HT-29 (cell line): Measurements from ENCODE around the gene PILRA. TPM values are rescaled to one million over a fixed set of nuclear protein-coding genes. Genes with fewer than 3 reads are reported as not detected.
"Not testable (repeated sequence)": the region's sequence is repeated elsewhere in the genome, so short reads cannot be mapped to it uniquely, and the experiment has no call there.

Source experiments
- DNase-seq: peaks from one replicate; pipeline ENCODE4 v3.0.0-alpha.2; 2015; ENCODE audit warnings: low spot score
- total RNA-seq: library from RNA; depleted of rRNA; stranded (reverse); fragments of >200 nt; shearing (Covaris generic); gene quantifications from 2 replicates; pipeline ENCODE4 v1.2.3, GENCODE V29; 2014

The PILRA gene
- total RNA-seq, 1 experiment from 2014 or later: 2.1 TPM

GRCh38 chr7:100378114-100378755, 4.9 kb downstream of the PILRA start:
- DNase-seq: no peak

DNA sequence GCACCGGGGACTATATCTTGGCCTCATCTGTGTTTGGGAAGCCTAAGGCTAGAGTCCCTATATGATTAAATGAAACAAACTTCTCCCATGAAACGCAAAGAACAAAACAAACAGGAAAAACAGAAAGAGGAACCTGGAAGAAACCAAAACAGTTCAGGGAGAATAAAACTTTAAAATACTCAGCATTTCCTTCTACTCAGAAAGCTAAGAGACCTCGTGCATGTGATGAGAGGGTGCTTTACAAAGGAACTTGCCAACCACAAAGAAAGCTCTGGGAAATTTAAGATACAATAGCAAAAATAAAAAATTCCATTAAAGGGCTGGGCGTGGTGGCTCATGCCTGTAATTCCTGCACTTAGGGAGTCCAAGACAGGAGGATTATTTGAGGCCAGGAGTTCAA, 6.9 kb downstream of the PILRA start:
- DNase-seq: no peak

DNA sequence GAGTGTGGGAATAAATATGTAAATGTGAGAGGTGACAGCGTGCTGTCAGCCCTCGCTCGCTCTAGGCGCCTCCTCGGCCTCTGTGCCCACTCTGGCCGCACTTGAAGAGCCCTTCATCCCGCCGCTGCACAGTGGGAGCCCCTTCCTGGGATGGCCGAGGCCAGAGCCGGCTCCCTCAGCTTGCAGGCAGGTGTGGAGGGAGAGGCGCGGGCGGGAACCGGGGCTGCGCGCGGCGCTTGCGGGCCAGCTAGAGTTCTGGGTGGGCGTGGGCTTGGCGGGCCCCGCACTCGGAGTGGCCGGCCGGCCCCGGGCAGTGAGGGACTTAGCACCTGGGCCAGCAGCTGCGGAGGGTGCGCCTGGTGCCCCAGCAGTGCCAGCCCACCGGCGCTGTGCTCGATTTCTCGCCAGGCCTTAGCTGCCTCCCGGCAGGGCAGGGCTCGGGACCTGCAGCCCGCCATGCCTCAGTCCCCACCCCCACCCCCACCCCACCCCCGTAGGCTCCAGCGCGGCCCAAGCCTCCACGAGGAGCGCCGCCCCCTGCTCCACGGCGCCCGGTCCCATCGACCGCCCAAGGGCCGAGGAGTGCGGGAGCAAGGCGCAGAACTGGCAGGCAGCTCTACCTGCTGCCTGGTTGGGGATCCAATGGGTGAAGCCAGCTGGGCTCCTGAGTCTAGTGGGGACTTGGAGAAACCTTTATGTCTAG, 8.4 kb downstream of the PILRA start:
- DNase-seq: not testable (repeated sequence)

DNA sequence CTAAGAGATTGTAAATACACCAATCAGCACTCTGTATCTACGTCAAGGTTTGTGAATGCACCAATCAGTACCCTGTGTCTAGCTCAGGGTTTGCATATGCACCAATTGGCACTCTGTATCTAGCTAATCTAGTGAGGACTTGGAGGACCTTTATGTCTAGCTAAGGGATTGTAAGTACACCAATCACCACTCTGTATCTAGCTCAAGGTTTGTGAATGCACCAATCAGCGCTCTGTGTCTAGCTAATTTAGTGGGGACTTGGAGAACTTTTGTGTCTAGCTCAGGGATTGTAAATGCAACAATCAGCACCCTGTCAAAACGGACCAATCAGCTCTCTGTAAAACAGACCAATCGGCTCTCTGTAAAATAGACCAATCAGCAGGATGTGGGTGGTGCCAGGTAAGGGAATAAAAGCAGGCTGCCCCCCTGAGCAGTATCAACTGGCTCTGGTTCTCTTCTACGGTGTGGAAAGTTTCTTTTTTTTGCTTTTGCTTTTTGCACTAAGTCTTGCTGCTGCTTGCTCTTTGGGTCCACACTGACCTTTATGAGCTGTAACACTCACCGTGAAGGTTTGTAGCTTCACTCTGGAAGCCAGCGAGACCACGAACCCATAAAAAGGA, 9.1 kb downstream of the PILRA start:
- DNase-seq: not testable (repeated sequence)

GRCh38 chr7:100384628-100385294, 11.5 kb downstream of the PILRA start:
- DNase-seq: no peak

GRCh38 chr7:100386940-100387339, 13.7 kb downstream of the PILRA start:
- no peak for DNase-seq

DNA sequence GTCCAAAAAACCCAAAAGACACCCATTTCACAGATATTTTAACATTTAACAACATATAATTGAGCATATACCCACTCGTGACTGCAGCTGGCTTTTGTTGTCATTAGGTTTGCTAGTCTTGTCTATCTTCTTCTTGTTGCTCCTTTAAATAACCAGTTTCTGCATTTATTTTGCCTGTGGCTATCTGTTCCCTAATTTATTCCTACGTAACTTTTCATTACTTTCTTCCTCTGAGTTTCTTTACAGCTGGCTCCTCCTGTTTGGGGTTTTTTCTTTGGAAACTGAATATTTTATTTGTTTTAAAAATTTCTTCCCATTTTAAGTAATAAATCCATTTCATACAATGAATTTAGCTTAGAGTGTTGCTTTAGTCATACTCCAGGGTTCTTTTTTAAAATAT, 14.4 kb downstream of the PILRA start:
- DNase-seq: no peak

DNA sequence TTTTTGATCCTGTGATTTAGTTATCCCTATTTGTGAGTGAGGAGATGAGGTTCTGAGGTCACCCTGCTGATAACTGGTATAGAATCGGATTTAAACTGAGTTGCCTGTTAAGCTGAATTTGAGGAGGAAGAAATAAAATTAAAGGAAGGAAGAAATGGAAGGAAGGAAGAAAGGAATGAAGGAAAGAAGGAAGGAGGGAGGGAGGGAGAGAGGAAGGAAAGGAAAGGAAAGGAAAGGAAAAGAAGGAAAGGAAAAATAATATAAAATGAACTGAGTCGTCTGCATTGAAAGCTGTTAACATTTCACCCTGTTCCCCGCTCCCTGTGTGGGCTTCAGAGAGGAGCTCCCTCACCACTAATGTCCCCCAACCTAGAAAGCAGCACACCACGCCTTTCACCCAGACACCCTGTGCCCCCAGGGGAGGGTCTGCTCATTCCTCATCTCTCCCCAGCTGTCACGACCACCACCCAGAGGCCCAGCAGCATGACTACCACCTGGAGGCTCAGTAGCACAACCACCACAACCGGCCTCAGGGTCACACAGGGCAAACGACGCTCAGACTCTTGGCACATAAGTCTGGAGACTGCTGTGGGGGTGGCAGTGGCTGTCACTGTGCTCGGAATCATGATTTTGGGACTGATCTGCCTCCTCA, 16.3 kb downstream of the PILRA start:
- DNase-seq: no peak

DNA sequence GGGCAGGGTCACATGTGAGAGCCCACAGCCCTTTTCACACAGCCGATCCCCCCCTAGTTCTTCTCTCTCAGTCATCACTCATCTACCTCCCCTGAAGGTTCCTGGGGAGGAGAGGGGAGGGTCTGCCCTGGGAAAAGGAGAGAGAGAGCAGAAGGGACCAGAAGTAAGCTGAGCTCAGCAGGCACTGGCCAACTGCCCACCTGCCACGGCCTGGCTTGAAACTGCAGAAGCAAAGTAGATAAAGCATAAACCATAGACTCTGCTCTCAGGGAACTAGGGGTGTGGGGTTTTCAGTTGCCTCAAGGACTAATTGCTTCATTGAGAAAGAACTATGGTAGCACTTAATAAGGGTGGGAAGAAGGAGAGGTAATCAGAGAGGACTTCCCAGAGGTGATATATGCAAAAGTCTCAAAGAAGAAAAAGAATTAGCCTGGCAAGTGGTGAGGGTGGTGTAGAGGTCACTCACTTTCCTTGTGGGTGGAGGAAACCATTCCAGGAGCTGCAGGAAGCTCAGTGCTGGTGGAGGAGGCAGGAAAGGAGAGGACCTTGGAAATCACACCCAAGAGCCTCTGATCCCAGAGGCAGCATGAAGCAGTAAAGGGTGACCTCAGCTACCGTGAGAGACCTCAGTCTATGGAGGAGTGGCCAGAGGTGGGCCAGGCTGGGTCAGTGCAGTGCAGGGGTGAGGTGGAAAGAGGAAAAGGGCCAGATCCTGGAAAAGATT, 17.2 kb downstream of the PILRA start:
- no peak for DNase-seq

GRCh38 chr7:100393233-100393905, 20.1 kb downstream of the PILRA start:
- DNase-seq: no peak

DNA sequence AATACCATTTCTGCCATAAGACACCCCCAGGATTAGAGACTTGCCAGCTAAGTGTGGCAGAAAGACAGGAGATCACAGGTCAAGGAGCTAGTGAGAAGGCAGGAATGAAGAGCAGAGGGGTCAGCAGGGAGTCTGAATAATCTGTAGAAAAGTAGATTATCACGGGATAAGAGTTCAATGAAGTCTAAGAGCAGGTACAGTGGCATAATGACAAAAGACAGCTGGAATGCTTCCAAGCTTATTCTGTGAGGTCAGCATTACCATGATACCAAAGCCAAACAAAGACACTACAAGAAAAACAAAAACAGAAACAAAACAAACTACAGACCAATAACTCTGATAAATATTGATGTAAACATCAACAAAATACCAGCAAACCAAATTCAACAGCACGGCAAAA, 20.8 kb downstream of the PILRA start:
- DNase-seq: no peak

- DNase-seq: no peak
Observed at GRCh38 chr7:100396421-100396982, 23.2 kb downstream of the PILRA start.

DNA sequence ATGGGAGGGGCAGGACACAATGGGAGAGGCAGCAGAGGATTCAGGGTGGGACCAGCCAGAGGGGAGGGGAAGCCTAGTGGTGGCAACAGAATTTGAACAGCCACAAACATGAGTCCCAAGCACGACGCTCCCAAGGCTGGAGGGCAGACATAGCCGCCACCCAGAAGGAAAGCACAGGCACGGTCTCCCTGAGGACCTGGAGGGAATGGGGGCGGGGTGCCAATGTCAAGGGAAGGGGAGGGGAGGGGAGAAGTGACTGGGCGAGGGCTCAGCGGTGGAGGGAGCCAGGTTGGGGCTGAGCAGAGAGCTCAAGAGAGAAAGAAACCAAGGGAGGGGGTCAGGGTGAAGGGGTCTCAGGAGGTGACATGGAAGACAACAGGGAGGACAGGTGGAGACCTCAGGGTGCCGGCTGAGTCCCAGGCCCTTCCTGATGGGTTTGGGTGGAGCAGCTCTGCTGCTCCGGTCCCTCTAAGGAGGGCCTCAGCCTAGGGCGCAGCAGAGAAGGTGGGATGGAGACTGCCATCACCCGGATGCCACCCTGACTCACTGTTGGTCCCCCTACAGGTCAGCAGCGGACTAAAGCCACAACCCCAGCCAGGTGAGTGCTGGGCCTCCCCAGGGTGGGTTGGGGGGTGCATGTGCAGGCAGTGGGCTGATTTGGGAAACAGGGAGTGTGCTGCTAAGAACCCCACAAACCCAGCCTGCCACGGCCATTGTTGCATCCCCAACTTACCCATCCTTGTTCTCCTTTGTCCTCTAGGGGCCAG, 24.2 kb downstream of the PILRA start:
- DNase-seq: no peak

- no peak for DNase-seq
Observed at GRCh38 chr7:100398239-100398638, 25.0 kb downstream of the PILRA start.

DNA sequence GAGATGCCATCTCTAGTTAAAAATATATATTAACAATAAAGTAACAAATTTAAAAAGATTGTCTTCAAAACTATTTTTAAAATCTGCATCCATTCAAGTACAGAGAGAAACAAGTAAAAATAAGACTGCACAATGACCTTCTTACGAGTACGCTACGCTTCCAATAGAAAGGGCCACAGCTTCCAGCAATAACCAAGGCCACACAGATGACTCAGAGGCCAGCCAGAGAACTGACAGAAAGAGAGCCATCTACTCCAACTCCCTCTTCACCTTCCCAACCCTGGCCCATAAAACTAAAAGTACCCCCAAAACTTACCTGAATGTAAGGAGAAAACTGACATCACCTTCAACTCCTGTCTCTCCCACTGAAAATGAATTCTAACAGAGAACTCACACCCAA, 26.8 kb downstream of the PILRA start:
- DNase-seq: no peak

GRCh38 chr7:100400656-100401055, 27.4 kb downstream of the PILRA start:
- DNase-seq: peak; percentile 42

DNA sequence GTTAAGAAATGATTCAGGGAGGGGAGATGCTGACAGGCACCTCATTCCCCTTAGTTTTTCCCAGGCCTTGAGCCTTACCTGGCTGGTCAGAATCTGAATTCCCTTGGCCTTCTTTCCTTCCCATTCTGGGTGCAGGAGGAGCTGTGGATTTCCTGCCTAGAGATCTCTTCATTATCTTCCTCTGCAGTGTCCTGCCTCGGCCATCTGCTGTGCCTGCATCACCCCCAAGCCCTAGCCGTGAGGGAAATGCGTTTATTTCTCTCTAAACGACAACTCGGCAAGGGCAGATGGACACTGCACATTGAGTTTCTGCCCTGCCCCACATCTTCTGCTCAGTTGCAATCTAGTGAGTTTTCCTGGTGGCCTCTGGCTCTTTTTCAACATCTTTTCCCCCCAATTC, 28.5 kb downstream of the PILRA start:
- no peak for DNase-seq

DNA sequence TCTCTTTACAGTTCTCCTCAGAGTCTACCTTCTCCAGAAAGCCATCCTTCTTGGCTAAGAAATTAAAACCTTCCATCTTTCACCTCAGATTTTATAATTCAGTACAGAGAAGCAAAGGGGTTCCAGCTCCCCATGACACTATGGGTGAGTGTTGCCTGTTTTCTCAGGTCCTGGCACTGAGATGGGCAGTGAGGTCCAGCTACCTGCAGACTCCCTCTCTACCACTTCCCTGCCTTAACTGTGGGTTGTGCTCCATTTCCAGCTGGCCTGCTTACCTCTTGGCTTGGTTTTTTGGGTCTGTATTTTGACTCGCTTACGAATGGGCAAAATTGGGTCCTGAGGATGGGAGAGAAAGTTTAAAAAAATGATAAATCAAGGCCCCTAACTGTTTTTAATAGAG, 29.0 kb downstream of the PILRA start:
- no peak for DNase-seq

DNA sequence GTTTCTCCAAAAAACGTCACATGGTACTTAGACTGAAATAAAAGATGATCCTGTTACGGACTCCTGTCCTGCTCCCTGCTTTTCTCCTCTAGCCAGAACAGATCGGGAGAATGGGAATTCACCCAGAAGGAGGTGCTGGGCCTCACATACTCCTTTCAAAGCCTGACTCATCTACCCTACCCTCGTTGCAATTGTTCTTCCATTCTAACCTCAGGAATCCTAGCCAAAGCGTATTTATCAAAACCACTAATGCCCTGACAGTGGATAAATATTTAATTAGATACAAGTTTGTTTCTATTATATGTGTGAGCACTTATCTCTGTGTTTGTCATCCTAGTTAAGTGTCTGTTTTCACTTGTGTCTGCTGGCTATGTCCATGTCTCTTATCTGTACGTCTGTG, 33.5 kb downstream of the PILRA start:
- DNase-seq: no peak
